Measurements from ENCODE around the gene NUDT16L1. TPM values are rescaled to one million over a fixed set of nuclear protein-coding genes. Genes with fewer than 3 reads are reported as not detected.

Gene NUDT16L1
- total and polyA plus RNA-seq, 2 of the 13 experiments (the other 11 are each of a cell fraction or from before 2014, with no cell fraction given) = 28.0 to 40.5 TPM

DNA sequence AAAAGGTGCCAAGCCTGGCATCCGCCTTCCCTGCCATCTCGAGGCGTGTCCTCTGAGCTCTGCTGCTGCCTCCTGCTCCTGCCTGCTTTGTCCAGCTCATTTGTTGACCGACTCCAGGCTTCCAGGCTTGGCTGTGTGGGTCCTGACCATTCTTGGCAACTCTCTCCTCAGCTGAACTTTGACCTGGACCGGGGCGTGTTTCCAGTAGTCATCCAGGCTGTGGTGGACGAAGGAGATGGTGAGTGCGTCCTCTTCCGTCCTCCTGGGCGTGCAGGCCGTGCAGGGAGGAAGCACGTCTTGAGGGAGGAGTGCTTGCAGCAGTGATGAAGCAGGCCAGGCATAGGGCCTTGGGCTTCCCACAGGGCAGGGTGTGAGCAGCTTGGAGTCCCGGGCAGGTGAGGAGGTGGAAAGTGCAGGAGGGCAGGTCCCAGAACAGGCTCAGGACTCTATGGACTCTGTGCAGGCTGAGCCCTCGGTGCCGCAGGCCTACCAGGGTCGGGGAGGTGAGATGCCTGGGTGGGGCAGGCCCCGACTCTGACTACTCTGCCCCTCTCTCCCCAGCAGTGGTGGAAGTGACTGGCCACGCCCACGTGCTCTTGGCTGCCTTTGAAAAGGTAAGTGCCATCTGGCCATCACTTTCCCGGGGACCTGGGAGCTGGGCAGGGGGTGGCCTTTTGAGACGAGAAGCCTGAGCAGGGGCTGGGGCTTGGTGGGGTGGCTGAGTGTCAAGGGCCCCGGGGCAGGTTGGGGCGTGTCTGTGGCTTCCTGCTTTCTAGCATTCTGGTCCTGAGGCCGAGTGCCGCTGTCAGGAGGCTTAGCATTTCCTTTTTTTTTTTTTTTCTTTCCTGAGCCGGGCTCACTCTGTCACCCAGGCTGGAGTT is 28.6 kb upstream of the NUDT16L1 start (continued):
- TF ChIP-seq SMYD3 (CRISPR knock-in tag; IDR thresholded peaks at IDR 0.05) = no peak; the same call in none of the 2 replicates
- TF ChIP-seq JDP2 (CRISPR knock-in tag; IDR thresholded peaks at IDR 0.05; ENCODE audit: borderline replicate concordance) = no peak
- peak; percentile 4; the same call in 1 of the 2 replicates for TF ChIP-seq ZNF317 (CRISPR knock-in tag; IDR thresholded peaks at IDR 0.05)
- no peak for TF ChIP-seq MBNL3 (CRISPR knock-in tag; conservative IDR thresholded peaks at IDR 0.05)
- TF ChIP-seq, protein P1, sequence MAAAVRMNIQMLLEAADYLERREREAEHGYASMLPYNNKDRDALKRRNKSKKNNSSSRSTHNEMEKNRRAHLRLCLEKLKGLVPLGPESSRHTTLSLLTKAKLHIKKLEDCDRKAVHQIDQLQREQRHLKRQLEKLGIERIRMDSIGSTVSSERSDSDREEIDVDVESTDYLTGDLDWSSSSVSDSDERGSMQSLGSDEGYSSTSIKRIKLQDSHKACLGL (CRISPR knock-in tag; IDR thresholded peaks at IDR 0.05) = no peak
- TF ChIP-seq PAF1 (CRISPR knock-in tag; IDR thresholded peaks at IDR 0.05) = no peak
- TF ChIP-seq, protein P2, sequence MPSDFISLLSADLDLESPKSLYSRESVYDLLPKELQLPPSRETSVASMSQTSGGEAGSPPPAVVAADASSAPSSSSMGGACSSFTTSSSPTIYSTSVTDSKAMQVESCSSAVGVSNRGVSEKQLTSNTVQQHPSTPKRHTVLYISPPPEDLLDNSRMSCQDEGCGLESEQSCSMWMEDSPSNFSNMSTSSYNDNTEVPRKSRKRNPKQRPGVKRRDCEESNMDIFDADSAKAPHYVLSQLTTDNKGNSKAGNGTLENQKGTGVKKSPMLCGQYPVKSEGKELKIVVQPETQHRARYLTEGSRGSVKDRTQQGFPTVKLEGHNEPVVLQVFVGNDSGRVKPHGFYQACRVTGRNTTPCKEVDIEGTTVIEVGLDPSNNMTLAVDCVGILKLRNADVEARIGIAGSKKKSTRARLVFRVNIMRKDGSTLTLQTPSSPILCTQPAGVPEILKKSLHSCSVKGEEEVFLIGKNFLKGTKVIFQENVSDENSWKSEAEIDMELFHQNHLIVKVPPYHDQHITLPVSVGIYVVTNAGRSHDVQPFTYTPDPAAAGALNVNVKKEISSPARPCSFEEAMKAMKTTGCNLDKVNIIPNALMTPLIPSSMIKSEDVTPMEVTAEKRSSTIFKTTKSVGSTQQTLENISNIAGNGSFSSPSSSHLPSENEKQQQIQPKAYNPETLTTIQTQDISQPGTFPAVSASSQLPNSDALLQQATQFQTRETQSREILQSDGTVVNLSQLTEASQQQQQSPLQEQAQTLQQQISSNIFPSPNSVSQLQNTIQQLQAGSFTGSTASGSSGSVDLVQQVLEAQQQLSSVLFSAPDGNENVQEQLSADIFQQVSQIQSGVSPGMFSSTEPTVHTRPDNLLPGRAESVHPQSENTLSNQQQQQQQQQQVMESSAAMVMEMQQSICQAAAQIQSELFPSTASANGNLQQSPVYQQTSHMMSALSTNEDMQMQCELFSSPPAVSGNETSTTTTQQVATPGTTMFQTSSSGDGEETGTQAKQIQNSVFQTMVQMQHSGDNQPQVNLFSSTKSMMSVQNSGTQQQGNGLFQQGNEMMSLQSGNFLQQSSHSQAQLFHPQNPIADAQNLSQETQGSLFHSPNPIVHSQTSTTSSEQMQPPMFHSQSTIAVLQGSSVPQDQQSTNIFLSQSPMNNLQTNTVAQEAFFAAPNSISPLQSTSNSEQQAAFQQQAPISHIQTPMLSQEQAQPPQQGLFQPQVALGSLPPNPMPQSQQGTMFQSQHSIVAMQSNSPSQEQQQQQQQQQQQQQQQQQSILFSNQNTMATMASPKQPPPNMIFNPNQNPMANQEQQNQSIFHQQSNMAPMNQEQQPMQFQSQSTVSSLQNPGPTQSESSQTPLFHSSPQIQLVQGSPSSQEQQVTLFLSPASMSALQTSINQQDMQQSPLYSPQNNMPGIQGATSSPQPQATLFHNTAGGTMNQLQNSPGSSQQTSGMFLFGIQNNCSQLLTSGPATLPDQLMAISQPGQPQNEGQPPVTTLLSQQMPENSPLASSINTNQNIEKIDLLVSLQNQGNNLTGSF (CRISPR knock-in tag; IDR thresholded peaks at IDR 0.05) = no peak; the same call in 1 of the 2 replicates
- TF ChIP-seq ZSCAN25 (CRISPR knock-in tag; IDR thresholded peaks at IDR 0.05) = no peak
- TF ChIP-seq CC2D1A (CRISPR knock-in tag; IDR thresholded peaks at IDR 0.05) = no peak
- TF ChIP-seq ZNF660 (CRISPR knock-in tag; IDR thresholded peaks at IDR 0.05; ENCODE audit: borderline replicate concordance, low read depth) = no peak
- TF ChIP-seq JARID2 (CRISPR knock-in tag; IDR thresholded peaks at IDR 0.05; ENCODE audit: insufficient replicate concordance) = peak; percentile 2
- no peak for TF ChIP-seq ZNF549 (CRISPR knock-in tag; IDR thresholded peaks at IDR 0.05)
- 0 out of 2 replicates have a peak, but pooled peaks have one; percentile 50 for TF ChIP-seq ZNF414 (CRISPR knock-in tag; IDR thresholded peaks at IDR 0.05)
- no peak for TF ChIP-seq ZNF180 (CRISPR knock-in tag; IDR thresholded peaks at IDR 0.05; ENCODE audit: borderline replicate concordance, low read depth)
- 0 out of 2 replicates have a peak, but pooled peaks have one; percentile 24 for TF ChIP-seq RXRB (CRISPR knock-in tag; IDR thresholded peaks at IDR 0.05; ENCODE audit: borderline replicate concordance)
- TF ChIP-seq ZNF616 (CRISPR knock-in tag; IDR thresholded peaks at IDR 0.05; ENCODE audit: low read depth) = no peak
- TF ChIP-seq TCF12 (IDR thresholded peaks at IDR 0.05) = no peak
- no peak for TF ChIP-seq TCF12 (CRISPR knock-in tag; IDR thresholded peaks at IDR 0.05)
- TF ChIP-seq ZKSCAN8 (CRISPR knock-in tag; IDR thresholded peaks at IDR 0.05; ENCODE audit: borderline replicate concordance) = no peak
- no peak for TF ChIP-seq NR3C1 (CRISPR knock-in tag; IDR thresholded peaks at IDR 0.05)
- peak; percentile 73; the same call in 1 of the 2 replicates for TF ChIP-seq ZIK1 (CRISPR knock-in tag; IDR thresholded peaks at IDR 0.05; ENCODE audit: borderline replicate concordance, low read depth)
- no peak for TF ChIP-seq KAT2B (IDR thresholded peaks at IDR 0.05; ENCODE audit: borderline replicate concordance, low read depth, low read length)
- TF ChIP-seq SAP130 (CRISPR knock-in tag; IDR thresholded peaks at IDR 0.05; ENCODE audit: low read depth) = peak; percentile 32; the same call in 1 of the 2 replicates
- TF ChIP-seq BRD4 (CRISPR knock-in tag; IDR thresholded peaks at IDR 0.05) = peak; percentile 35; the same call in 1 of the 2 replicates
- TF ChIP-seq ZNF24 (IDR thresholded peaks at IDR 0.05) = no peak

All from HepG2 (cell line).